SU-DHL-6 (cell line): Measurements from ENCODE around the gene ZNF117.
"Not testable (repeated sequence)": the region's sequence is repeated elsewhere in the genome, so short reads cannot be mapped to it uniquely, and the experiment has no call there.

Experiments
- H2AFZ ChIP-seq: fragments of 200-600 bp; sonication (generic); 2 replicates; pipeline ENCODE4 v1.6.1; 2014; ENCODE audit warnings: low read depth, mild to moderate bottlenecking, moderate library complexity, mixed read lengths, antibody characterized with exemption, low read length; ENCODE audit not compliant: severe bottlenecking
- H3F3A ChIP-seq: fragments of 200-600 bp; shearing (Covaris generic); 2 replicates; pipeline ENCODE4 v1.6.0; 2016; ENCODE audit warnings: antibody characterized with exemption, mild to moderate bottlenecking; ENCODE audit not compliant: insufficient read depth
- H3K27ac ChIP-seq: fragments of 200-600 bp; sonication (generic); 2 replicates; pipeline ENCODE4 v1.5.1; 2016; ENCODE audit warnings: low read depth, mild to moderate bottlenecking, low read length, moderate library complexity, mixed read lengths
- H3K27me3 ChIP-seq: fragments of 200-600 bp; sonication (generic), shearing (Covaris generic); 2 replicates; pipeline ENCODE4 v1.6.0; 2014; ENCODE audit warnings: mild to moderate bottlenecking, low read length
- H3K36me3 ChIP-seq: fragments of 200-600 bp; sonication (generic); 2 replicates; pipeline ENCODE4 v1.6.1; 2014; ENCODE audit warnings: mild to moderate bottlenecking, low read length, mixed read lengths
- H3K4me2 ChIP-seq: fragments of 300-600, 200-600 bp; shearing (Covaris generic), sonication (generic); 2 replicates; pipeline ENCODE4 v1.6.0; 2014; ENCODE audit warnings: low read length, low read depth, mild to moderate bottlenecking; ENCODE audit not compliant: poor library complexity, severe bottlenecking
- H3K4me3 ChIP-seq: fragments of 200-600 bp; sonication (generic); 2 replicates; pipeline ENCODE4 v1.5.1; 2014; ENCODE audit warnings: antibody characterized with exemption, low read length, mild to moderate bottlenecking, mixed read lengths; ENCODE audit not compliant: insufficient read depth, poor library complexity, severe bottlenecking
- H3K79me2 ChIP-seq: fragments of 200-600 bp; sonication (generic); 2 replicates; pipeline ENCODE4 v1.6.1; 2014; ENCODE audit warnings: mild to moderate bottlenecking, low read length, moderate library complexity; ENCODE audit not compliant: insufficient read depth
- H3K9ac ChIP-seq: fragments of 200-600 bp; sonication (generic); 2 replicates; pipeline ENCODE4 v1.7.0; 2014; ENCODE audit warnings: mild to moderate bottlenecking, low read length
- H3K9me2 ChIP-seq: fragments of 200-600 bp; sonication (generic); replicated peaks from 2 replicates; pipeline ENCODE4 v1.6.1; 2014; ENCODE audit warnings: low read length; ENCODE audit not compliant: insufficient read depth
- H3K9me3 ChIP-seq: fragments of 200-600 bp; sonication (generic); 2 replicates; pipeline ENCODE4 v1.6.1; 2014; ENCODE audit warnings: low read length, mixed read lengths; ENCODE audit not compliant: insufficient read depth
- H4K20me1 ChIP-seq: fragments of 200-600 bp; sonication (generic); 2 replicates; pipeline ENCODE4 v1.6.1; 2014; ENCODE audit warnings: low read depth, mild to moderate bottlenecking, antibody characterized with exemption, low read length, moderate library complexity, mixed read lengths

Gene ZNF117

DNA sequence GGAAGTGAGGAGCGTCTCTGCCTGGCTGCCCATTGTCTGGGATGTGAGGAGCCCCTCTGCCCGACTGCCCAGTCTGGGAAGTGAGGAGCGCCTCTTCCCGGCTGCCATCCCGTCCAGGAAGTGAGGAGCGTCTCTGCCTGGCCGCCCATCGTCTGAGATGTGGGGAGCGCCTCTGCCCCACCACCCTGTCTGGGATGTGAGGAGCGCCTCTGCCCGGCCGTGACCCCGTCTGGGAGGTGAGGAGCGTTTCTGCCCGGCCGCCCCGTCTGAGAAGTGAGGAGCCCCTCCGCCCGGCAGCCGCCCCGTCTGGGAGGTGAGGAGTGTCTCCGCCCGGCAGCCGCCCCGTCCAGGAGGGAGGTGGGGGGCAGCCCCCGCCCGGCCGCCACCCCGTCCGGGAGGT, 42.6 kb upstream of the ZNF117 start:
- H3K36me3 ChIP-seq, H3K27ac ChIP-seq, H3K79me2 ChIP-seq, H3K4me3 ChIP-seq, H2AFZ ChIP-seq, H3K9ac ChIP-seq, H3K27me3 ChIP-seq, H3F3A ChIP-seq, H3K4me2 ChIP-seq, H4K20me1 ChIP-seq, H3K9me3 ChIP-seq, H3K9me2 ChIP-seq: not testable (repeated sequence)

DNA sequence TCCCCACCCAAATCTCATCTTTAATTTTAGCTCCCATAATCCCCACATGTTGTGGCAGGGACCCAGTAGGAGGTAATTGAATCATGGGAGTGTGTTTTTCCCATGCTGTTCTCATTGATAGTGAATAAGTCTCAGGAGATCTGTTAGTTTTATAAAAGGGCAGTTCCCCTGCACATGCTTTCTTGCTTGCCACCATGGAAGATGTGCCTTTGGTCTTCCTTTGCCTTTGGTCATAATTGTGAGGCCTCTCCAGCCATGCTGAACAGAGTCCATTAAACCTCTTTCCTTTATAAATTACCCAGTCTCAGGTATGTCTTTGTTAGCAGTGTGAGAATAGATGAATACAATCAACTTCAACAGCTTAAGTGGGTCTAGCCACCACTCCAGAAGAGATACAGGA, 34.2 kb upstream of the ZNF117 start:
- not testable (repeated sequence) for H4K20me1 ChIP-seq, H3K4me3 ChIP-seq, H3K27ac ChIP-seq, H3K9me3 ChIP-seq, H3K4me2 ChIP-seq, H3K36me3 ChIP-seq, H3K9me2 ChIP-seq, H3K9ac ChIP-seq, H3K79me2 ChIP-seq, H3F3A ChIP-seq, H3K27me3 ChIP-seq, H2AFZ ChIP-seq

DNA sequence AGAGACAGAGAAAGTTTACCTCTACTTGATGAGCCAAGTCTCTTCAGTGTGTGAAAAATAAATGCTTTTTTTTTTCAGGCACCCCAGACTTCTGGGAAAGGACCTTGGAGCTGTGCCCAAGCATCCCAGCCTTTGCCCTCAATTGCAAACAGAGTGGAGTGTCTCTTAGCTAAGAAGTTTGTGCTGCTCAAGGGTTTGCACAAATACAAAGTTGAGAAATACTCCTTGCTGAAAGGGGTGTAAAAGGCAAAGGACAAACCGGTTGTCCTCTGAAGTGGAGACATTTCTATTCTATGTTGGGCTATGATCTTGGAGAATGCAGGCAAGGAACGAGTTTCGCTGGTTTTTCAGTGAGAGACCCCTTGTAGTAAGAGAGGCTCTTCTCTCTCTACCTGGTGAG, 30.1 kb upstream of the ZNF117 start:
- not testable (repeated sequence) for H3K9ac ChIP-seq, H4K20me1 ChIP-seq, H3K9me3 ChIP-seq, H3K27me3 ChIP-seq, H3K9me2 ChIP-seq, H3K4me3 ChIP-seq, H2AFZ ChIP-seq, H3K79me2 ChIP-seq, H3F3A ChIP-seq, H3K4me2 ChIP-seq, H3K27ac ChIP-seq, H3K36me3 ChIP-seq

DNA sequence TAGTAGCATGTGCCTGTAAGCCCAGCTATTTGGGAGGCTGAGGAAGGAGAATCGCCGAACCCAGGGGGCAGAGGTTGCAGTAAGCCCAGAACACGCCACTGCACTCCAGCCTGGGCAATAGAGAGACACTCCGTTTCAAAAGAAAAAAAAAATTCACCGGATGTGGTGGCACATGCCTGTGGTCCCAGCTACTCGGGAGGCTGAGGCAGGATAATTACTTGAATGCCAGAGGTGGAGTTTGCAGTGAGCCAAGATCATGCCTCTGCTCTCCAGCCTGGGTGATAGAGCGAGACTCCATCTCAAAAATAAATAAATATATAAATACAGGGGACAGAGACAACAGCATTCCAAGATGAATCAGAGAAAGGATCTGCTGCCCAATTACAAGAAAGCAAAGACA, 19.0 kb upstream of the ZNF117 start:
- not testable (repeated sequence) for H3K9me2 ChIP-seq, H3K4me3 ChIP-seq, H3K36me3 ChIP-seq, H3K27ac ChIP-seq, H3K27me3 ChIP-seq, H3F3A ChIP-seq, H4K20me1 ChIP-seq, H3K9me3 ChIP-seq, H3K9ac ChIP-seq, H3K4me2 ChIP-seq, H2AFZ ChIP-seq
- peaks cover 15% of the 10 kb centered on the region for H3K79me2 ChIP-seq

DNA sequence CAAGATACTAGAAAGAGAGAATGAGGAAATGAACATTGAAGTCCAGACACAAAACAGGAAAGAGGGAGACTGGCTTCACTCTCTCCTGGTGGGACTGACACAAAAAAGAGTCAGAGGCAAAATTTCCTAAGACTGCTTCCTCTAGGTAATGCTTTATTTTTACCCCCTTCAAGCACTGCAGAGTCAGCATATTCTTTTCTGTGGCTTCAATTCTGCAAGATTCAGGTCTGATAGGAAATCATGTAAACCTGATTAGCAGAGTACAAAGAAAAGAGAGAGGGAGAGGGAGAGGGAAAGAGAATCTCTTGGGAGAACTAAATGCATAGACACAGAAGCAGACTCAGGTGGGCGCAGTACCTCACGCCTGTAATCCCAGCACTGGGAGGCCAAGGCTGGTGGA, 18.6 kb upstream of the ZNF117 start:
- not testable (repeated sequence) for H3K36me3 ChIP-seq, H3K9me3 ChIP-seq, H3K9me2 ChIP-seq, H3K9ac ChIP-seq, H3K4me3 ChIP-seq, H3F3A ChIP-seq, H4K20me1 ChIP-seq, H3K27ac ChIP-seq, H3K4me2 ChIP-seq, H2AFZ ChIP-seq, H3K27me3 ChIP-seq
- H3K79me2 ChIP-seq, result peaks cover 20% of the 10 kb centered on the region

DNA sequence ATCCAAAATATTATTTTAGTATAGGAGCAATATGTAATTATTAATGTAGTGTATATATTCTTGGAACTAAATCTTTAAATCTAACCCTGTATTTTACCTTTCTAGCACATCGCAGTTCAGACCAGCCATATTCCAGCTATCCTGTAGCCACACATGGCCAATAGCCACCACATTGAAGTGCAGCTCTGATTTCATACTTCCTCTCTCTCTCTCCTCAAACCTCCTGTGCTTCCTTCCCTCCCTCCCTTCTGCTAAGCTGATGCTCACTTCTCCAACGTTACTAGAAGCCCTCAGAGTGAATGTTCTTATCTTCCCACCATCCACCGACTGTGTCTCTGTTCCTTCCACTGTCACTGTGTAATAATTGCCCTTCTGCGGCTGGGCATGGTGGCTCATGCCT, 16.2 kb upstream of the ZNF117 start:
- H3K9me2 ChIP-seq, H3F3A ChIP-seq, H3K27me3 ChIP-seq, H3K9me3 ChIP-seq, H4K20me1 ChIP-seq, H3K36me3 ChIP-seq: not testable (repeated sequence)
- H3K79me2 ChIP-seq, result peaks cover 44% of the 10 kb centered on the region
- H3K4me2 ChIP-seq, result peak overlapping the region; percentile 68
- H3K9ac ChIP-seq, result peak overlapping the region; percentile 88
- H3K4me3 ChIP-seq, result peak overlapping the region; percentile 27
- H2AFZ ChIP-seq, result peak overlapping the region; percentile 85
- H3K27ac ChIP-seq, result peak overlapping the region; percentile 62
